ENCODE measurements around the gene OGFOD3.
"Not testable (repeated sequence)": the region's sequence is repeated elsewhere in the genome, so short reads cannot be mapped to it uniquely, and the experiment has no call there.

The OGFOD3 gene

DNA sequence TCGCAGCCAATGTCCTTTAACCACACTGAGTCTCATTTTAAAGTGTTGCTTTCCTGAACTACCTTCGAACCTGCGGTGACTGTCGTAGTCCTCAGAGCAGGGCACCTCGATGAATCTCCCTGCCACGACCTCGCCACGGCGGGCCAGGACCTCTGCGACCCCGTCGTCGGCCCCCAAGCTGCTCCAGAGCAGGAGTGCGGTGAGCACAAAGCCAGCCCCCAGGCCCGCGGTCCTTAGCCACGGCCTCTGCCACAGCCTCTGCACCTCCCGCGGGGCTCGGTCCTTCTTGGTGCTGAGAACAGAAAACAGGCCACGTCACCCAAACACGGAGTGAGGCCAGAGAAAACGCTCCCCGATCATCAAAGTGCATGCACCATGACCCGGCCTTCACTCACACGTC, 3.0 kb downstream of the OGFOD3 start:
- Histone ChIP-seq H3K27ac (ENCODE audit: low read depth in 2 of 2, low read length in 2 of 2) (no peak overlapping the region), H3K9ac (ENCODE audit: low read depth in 1 of 2, low read length in 2 of 2) (no peak overlapping the region), H3K27me3 (ENCODE audit: control insufficient read depth in 2 of 2, insufficient read depth in 2 of 2, low read length in 2 of 2) (no peaks in the 10 kb centered on the region), H3K36me3 (ENCODE audit: control insufficient read depth in 2 of 2, insufficient read depth in 2 of 2, low read length in 2 of 2) (peaks cover 0 to 7% of the 10 kb centered on the region in 2 donors), H3K9me3 (ENCODE audit: control insufficient read depth in 2 of 2, low read length in 2 of 2) (no peaks in the 10 kb centered on the region), H3K4me1 (ENCODE audit: control insufficient read depth in 2 of 2, insufficient read depth in 2 of 2, low read length in 2 of 2) (peaks cover 4 to 8% of the 10 kb centered on the region in 2 donors), H3K4me3 (ENCODE audit: low read length in 2 of 2) (no peak overlapping the region)

DNA sequence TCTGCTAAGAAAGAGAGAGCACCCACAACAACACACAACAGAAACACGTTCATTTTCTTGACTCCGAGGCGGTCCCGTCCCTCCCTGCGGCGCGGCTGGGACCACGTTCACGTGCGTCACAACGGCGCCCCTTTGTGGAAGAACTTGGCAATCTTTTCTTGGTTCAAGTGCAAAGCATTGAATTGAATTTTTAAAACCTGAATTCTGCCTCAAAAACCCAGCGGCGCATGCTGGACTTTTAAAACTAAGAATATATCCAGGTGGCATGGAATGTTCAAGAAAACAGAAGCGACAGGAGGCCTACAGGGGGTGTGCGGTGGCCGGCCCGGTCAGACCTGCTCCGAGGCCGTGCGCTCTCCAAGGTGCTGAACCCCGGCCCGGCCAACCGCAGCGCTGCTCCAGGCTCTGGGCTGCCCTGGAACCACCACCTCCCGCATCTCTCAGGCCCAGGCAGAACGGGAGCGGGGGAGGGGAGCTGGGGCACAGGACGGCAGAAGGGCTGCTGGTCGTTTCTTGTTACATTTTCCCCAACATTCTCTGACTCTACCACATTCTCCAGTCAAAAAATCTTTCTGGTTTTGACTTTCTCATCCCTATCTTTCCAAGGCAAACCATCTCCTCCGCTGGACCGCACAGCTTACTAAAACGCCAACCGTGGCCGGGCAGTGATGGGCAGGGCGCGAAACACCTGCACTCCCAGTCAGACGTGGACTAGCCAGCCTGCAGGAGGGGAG, 3.7 kb downstream of the OGFOD3 start:
- Histone ChIP-seq H3K27me3 (ENCODE audit: control insufficient read depth in 2 of 2, insufficient read depth in 2 of 2, low read length in 2 of 2) (no peaks in the 10 kb centered on the region), H3K9me3 (ENCODE audit: control insufficient read depth in 2 of 2, low read length in 2 of 2) (no peaks in the 10 kb centered on the region), H3K4me3 (ENCODE audit: low read length in 2 of 2) (peak overlapping the region in 1 of 2 donors; percentile 13), H3K9ac (ENCODE audit: low read depth in 1 of 2, low read length in 2 of 2) (no peak overlapping the region), H3K27ac (ENCODE audit: low read depth in 2 of 2, low read length in 2 of 2) (no peak overlapping the region), H3K36me3 (ENCODE audit: control insufficient read depth in 2 of 2, insufficient read depth in 2 of 2, low read length in 2 of 2) (peaks cover 0 to 3% of the 10 kb centered on the region in 2 donors), H3K4me1 (ENCODE audit: control insufficient read depth in 2 of 2, insufficient read depth in 2 of 2, low read length in 2 of 2) (peaks cover 4 to 7% of the 10 kb centered on the region in 2 donors)

DNA sequence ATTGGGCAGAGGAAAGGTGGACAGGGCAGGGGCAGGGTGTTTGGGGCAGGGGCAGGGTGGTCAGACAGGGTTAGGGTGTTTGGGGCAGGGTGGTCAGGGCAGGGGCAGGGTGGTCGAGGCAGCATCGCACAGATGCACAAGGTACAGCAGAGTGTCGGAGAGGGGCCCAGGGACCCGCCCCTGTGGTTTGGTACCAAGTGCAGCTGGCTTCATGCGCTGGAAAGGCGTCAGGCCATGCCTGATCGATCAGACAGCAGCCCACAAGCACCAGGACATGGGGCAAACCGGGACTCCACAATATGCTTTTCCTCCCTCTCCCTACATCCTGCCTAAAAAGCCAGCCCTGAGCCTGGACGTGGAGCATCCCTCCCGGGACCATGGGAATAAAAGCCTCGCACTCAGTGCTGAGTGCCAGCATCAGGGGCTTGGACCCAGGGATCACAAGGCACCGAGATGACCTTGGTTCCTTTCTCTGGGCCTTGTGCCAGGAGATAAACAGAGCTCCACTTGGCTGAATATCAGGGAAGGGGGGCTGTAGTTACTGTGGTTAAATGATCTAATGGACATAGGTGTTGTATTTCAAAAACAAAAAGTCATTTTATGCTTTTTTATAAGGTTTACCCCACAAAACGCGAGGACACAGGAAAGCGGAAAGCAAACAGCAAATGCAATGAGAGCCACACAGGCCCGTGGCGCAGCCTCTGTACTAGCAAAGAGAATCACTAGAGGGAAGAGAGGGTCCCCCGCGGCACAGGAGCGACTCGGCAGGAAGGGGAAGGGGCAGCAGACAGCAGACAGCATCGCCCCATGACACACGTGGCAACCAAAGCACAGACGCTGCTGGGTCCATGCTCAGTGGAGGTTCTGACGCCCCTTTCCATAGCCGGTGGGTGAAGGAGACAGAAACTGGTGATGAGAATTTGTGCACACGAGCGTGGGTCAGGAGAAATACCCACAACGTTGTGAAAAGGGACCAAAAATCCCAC, 5.6 kb downstream of the OGFOD3 start:
- H3K27ac ChIP-seq (ENCODE audit: low read depth in 2 of 2, low read length in 2 of 2) = no peak overlapping the region
- H3K36me3 ChIP-seq (ENCODE audit: control insufficient read depth in 2 of 2, insufficient read depth in 2 of 2, low read length in 2 of 2) = peaks cover 0 to 3% of the 10 kb centered on the region in 2 donors
- H3K4me1 ChIP-seq (ENCODE audit: control insufficient read depth in 2 of 2, insufficient read depth in 2 of 2, low read length in 2 of 2) = peaks cover 1 to 3% of the 10 kb centered on the region in 2 donors
- H3K9ac ChIP-seq (ENCODE audit: low read depth in 1 of 2, low read length in 2 of 2) = no peak overlapping the region
- H3K9me3 ChIP-seq (ENCODE audit: control insufficient read depth in 2 of 2, low read length in 2 of 2) = no peaks in the 10 kb centered on the region
- no peak overlapping the region for H3K4me3 ChIP-seq (ENCODE audit: low read length in 2 of 2)
- no peaks in the 10 kb centered on the region for H3K27me3 ChIP-seq (ENCODE audit: control insufficient read depth in 2 of 2, insufficient read depth in 2 of 2, low read length in 2 of 2)

DNA sequence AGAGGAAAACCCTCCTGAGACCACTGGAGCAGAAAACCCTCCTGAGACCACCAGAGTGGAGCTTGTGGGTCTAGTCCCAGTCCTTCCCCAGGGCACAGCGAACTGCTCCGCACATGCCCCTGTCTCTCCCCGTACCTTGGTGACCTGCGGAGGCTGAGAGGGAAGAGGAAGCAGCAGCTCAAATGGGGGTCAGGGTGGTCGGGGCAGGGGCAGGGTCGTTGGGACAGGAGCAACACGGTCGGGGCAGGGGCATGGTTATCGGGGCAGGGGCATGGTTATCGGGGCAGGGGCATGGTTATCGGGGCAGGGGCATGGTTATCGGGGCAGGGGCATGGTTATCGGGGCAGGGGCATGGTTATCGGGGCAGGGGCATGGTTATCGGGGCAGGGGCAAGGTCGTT, 6.3 kb downstream of the OGFOD3 start:
- H3K9me3 ChIP-seq (ENCODE audit: control insufficient read depth in 2 of 2, low read length in 2 of 2); H3K27me3 ChIP-seq (ENCODE audit: control insufficient read depth in 2 of 2, insufficient read depth in 2 of 2, low read length in 2 of 2); H3K4me3 ChIP-seq (ENCODE audit: low read length in 2 of 2); H3K36me3 ChIP-seq (ENCODE audit: control insufficient read depth in 2 of 2, insufficient read depth in 2 of 2, low read length in 2 of 2); H3K9ac ChIP-seq (ENCODE audit: low read depth in 1 of 2, low read length in 2 of 2); H3K4me1 ChIP-seq (ENCODE audit: control insufficient read depth in 2 of 2, insufficient read depth in 2 of 2, low read length in 2 of 2); H3K27ac ChIP-seq (ENCODE audit: low read depth in 2 of 2, low read length in 2 of 2): not testable (repeated sequence)

DNA sequence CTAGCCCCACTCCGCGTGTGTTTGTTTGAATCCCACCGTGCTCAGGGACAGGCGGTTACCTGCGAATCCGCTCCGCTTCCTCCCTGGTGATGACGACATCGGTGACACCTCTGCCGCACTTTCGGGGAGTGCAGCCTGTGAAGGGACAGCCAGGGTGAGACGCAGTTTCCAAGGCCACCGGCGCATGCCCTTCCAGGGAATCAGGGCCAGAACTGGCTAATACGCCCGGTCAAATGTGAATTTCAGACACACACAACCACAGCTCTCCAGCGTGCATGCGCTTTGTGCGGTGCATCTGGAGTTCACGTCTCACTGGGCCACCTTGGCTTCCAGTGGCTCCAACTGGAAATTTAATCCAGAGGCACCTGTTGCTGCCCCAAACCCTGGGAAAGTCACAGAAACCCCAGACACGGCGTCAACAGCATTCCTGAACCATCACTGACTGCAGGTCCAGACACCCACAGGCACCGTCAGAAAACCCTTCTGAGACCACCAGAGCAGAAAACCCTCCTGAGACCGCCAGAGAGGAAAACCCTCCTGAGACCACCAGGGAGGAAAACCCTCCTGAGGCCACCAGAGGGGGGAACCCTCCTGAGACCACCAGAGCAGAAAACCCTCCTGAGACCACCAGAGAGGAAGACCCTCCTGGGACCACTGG, 6.9 kb downstream of the OGFOD3 start:
- no peaks in the 10 kb centered on the region for H3K27me3 ChIP-seq (ENCODE audit: control insufficient read depth in 2 of 2, insufficient read depth in 2 of 2, low read length in 2 of 2)
- no peak overlapping the region for H3K4me3 ChIP-seq (ENCODE audit: low read length in 2 of 2)
- H3K36me3 ChIP-seq (ENCODE audit: control insufficient read depth in 2 of 2, insufficient read depth in 2 of 2, low read length in 2 of 2) = peaks cover 0 to 3% of the 10 kb centered on the region in 2 donors
- H3K27ac ChIP-seq (ENCODE audit: low read depth in 2 of 2, low read length in 2 of 2) = no peak overlapping the region
- no peaks in the 10 kb centered on the region for H3K4me1 ChIP-seq (ENCODE audit: control insufficient read depth in 2 of 2, insufficient read depth in 2 of 2, low read length in 2 of 2)
- H3K9me3 ChIP-seq (ENCODE audit: control insufficient read depth in 2 of 2, low read length in 2 of 2) = no peaks in the 10 kb centered on the region
- H3K9ac ChIP-seq (ENCODE audit: low read depth in 1 of 2, low read length in 2 of 2) = no peak overlapping the region

DNA sequence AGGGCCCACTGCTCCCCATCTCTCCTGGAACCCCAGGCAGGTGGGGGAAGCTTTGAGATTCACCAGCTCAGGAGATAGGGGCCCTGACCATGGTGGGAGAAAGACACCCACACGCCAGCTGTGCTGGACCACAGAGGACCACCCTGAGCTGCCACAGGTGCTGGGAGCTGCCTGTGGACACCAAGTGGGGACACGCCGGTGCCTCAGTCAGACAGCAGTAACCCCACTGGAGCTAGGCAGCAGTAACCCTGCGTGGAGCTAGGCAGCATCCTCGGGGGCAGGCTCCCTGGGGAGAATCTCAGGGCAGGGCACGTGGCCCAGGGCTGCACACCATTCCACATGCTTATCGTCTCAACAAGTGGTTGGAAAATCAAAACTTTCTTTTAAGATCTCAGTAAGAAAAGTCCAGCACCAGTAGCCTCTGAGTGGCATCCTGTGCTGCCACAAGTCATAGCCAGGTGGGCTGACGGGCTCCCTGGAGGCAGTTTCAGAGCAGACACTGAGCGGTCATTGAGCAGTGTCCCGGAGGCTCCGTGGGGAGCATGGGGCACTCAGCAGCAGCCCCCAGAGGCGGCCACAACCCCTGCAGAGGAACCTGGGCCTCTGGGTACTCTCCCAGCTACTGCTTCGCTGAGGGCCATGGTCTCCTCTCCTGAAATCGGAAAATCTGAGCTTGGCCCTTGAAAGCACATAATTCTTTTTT, 8.2 kb downstream of the OGFOD3 start:
- Histone ChIP-seq H3K36me3 (ENCODE audit: control insufficient read depth in 2 of 2, insufficient read depth in 2 of 2, low read length in 2 of 2) (peaks cover 0 to 3% of the 10 kb centered on the region in 2 donors), H3K9me3 (ENCODE audit: control insufficient read depth in 2 of 2, low read length in 2 of 2) (no peaks in the 10 kb centered on the region), H3K27ac (ENCODE audit: low read depth in 2 of 2, low read length in 2 of 2) (no peak overlapping the region), H3K27me3 (ENCODE audit: control insufficient read depth in 2 of 2, insufficient read depth in 2 of 2, low read length in 2 of 2) (no peaks in the 10 kb centered on the region), H3K4me3 (ENCODE audit: low read length in 2 of 2) (no peak overlapping the region), H3K4me1 (ENCODE audit: control insufficient read depth in 2 of 2, insufficient read depth in 2 of 2, low read length in 2 of 2) (no peaks in the 10 kb centered on the region), H3K9ac (ENCODE audit: low read depth in 1 of 2, low read length in 2 of 2) (no peak overlapping the region)

DNA sequence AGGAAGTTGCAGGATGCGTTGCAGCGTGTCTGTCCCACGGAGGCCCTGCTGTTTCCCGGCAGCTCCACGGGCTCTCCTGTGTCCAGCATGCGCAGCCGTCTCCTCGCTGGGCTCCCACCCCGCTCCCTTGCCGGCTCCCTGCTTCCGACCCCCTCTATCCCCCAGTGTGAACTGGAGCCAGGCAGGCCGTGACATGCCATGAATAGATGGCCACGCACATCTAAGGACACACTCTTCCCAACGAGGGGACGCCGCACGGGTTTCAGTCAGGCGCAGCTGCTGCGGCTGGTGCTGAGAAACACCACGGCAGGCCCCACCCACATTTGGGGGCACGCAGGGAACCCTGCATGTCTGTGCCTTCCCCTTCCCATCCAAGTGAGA, 9.5 kb downstream of the OGFOD3 start:
- Histone ChIP-seq H3K9me3 (ENCODE audit: control insufficient read depth in 2 of 2, low read length in 2 of 2) (no peaks in the 10 kb centered on the region), H3K36me3 (ENCODE audit: control insufficient read depth in 2 of 2, insufficient read depth in 2 of 2, low read length in 2 of 2) (peaks cover 3 to 7% of the 10 kb centered on the region in 2 donors), H3K4me1 (ENCODE audit: control insufficient read depth in 2 of 2, insufficient read depth in 2 of 2, low read length in 2 of 2) (no peaks in the 10 kb centered on the region), H3K4me3 (ENCODE audit: low read length in 2 of 2) (no peak overlapping the region), H3K27me3 (ENCODE audit: control insufficient read depth in 2 of 2, insufficient read depth in 2 of 2, low read length in 2 of 2) (no peaks in the 10 kb centered on the region), H3K27ac (ENCODE audit: low read depth in 2 of 2, low read length in 2 of 2) (no peak overlapping the region), H3K9ac (ENCODE audit: low read depth in 1 of 2, low read length in 2 of 2) (no peak overlapping the region)

DNA sequence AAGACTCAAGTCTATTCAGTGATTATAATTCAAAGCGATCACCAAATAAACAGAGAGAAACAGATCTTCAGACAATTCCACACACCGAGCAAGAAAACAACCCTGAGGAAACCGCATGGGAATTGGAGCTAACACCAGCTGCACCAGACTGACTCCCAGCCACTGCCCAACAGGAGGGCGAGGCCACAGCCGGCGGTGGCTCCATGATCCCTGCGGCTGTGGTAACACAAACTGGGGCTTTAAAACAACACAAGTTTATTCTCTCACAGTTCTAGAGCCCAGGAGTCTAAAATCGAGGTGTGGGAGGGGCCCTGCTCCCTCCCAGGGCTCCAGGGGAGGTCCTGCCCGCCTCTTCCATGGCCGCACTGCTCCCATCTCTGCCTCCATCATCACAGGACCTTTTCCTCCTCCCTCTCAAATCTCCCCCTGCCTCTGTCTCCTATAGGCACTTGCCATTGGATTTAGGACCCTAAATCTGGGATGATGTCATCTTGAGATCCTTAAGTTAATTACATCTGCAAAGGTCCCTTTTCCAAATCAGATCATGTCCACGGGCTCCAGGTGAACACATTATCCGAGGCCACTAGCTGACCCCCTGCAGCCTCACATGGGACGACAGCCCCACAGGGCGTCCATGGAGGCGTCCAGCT, 10.0 kb downstream of the OGFOD3 start:
- no peaks in the 10 kb centered on the region for H3K9me3 ChIP-seq (ENCODE audit: control insufficient read depth in 2 of 2, low read length in 2 of 2)
- no peak overlapping the region for H3K9ac ChIP-seq (ENCODE audit: low read depth in 1 of 2, low read length in 2 of 2)
- H3K36me3 ChIP-seq (ENCODE audit: control insufficient read depth in 2 of 2, insufficient read depth in 2 of 2, low read length in 2 of 2) = peaks cover 8 to 11% of the 10 kb centered on the region in 2 donors
- H3K27me3 ChIP-seq (ENCODE audit: control insufficient read depth in 2 of 2, insufficient read depth in 2 of 2, low read length in 2 of 2) = no peaks in the 10 kb centered on the region
- no peak overlapping the region for H3K4me3 ChIP-seq (ENCODE audit: low read length in 2 of 2)
- no peaks in the 10 kb centered on the region for H3K4me1 ChIP-seq (ENCODE audit: control insufficient read depth in 2 of 2, insufficient read depth in 2 of 2, low read length in 2 of 2)
- no peak overlapping the region for H3K27ac ChIP-seq (ENCODE audit: low read depth in 2 of 2, low read length in 2 of 2)

DNA sequence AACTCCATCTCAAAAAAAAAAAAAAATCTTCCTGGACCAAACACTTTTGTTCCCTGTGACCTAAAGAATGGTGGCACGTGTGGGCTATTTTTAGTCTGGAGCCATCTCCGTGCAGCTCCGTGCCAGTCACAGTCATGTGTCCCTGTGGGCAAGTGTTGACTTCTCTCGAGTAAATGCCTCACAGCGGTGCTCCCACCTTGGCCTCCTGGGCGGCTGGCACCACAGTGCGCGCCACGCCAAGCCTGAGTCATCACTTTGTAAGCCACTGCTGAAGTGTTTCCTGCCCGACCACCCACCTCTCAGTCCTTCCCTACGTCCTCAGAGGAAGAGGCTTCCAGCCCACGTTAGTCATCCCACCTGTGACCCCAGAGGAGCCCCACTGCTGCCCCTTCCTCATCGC, 11.1 kb downstream of the OGFOD3 start:
- Histone ChIP-seq H3K27ac (ENCODE audit: low read depth in 2 of 2, low read length in 2 of 2) (no peak overlapping the region), H3K4me1 (ENCODE audit: control insufficient read depth in 2 of 2, insufficient read depth in 2 of 2, low read length in 2 of 2) (no peaks in the 10 kb centered on the region), H3K4me3 (ENCODE audit: low read length in 2 of 2) (no peak overlapping the region), H3K9ac (ENCODE audit: low read depth in 1 of 2, low read length in 2 of 2) (no peak overlapping the region), H3K27me3 (ENCODE audit: control insufficient read depth in 2 of 2, insufficient read depth in 2 of 2, low read length in 2 of 2) (no peaks in the 10 kb centered on the region), H3K36me3 (ENCODE audit: control insufficient read depth in 2 of 2, insufficient read depth in 2 of 2, low read length in 2 of 2) (peaks cover 8% of the 10 kb centered on the region in 2 donors), H3K9me3 (ENCODE audit: control insufficient read depth in 2 of 2, low read length in 2 of 2) (no peaks in the 10 kb centered on the region)
